ENCODE data around the gene RTKN2.

Gene RTKN2

GRCh38 chr10:62166331-62167131, 102.1 kb downstream of the RTKN2 start:
- no peak for DNase-seq

- no peak for DNase-seq
Measured at GRCh38 chr10:62165803-62166202, 102.8 kb downstream of the RTKN2 start.

GRCh38 chr10:62163024-62163423, 105.6 kb downstream of the RTKN2 start:
- no peak for DNase-seq

GRCh38 chr10:62162261-62162981, 106.2 kb downstream of the RTKN2 start:
- no peak for DNase-seq

GRCh38 chr10:62159351-62159750, 109.3 kb downstream of the RTKN2 start:
- DNase-seq, result no peak

GRCh38 chr10:62157601-62158000, 111.0 kb downstream of the RTKN2 start:
- DNase-seq, result no peak

- no peak for DNase-seq
Measured at GRCh38 chr10:62155054-62155680, 113.5 kb downstream of the RTKN2 start.

GRCh38 chr10:62154231-62154630, 114.4 kb downstream of the RTKN2 start:
- no peak for DNase-seq

GRCh38 chr10:62153191-62153590, 115.5 kb downstream of the RTKN2 start:
- DNase-seq, result no peak

- no peak for DNase-seq
Measured at GRCh38 chr10:62149621-62150020, 119.0 kb downstream of the RTKN2 start.

- no peak for DNase-seq
Measured at GRCh38 chr10:62148155-62148554, 120.5 kb downstream of the RTKN2 start.

- DNase-seq, result no peak
Measured at GRCh38 chr10:62147425-62147824, 121.2 kb downstream of the RTKN2 start.

GRCh38 chr10:62136931-62137330, 131.7 kb downstream of the RTKN2 start:
- no peak for DNase-seq

- DNase-seq, result no peak
Measured at GRCh38 chr10:62133618-62134017, 135.0 kb downstream of the RTKN2 start.

All from CD4-positive, alpha-beta T cell treated with Interleukin-15 for 1 hour (primary cell).